ENCODE data around the gene HEG1. TPM values are rescaled to one million over a fixed set of nuclear protein-coding genes. Genes with fewer than 3 reads are reported as not detected.

HEG1 gene
- total and polyA plus RNA-seq, 2 of the 13 experiments (the other 11 are each of a cell fraction or from before 2014, with no cell fraction given), result 10.7 to 18.2 TPM

DNA sequence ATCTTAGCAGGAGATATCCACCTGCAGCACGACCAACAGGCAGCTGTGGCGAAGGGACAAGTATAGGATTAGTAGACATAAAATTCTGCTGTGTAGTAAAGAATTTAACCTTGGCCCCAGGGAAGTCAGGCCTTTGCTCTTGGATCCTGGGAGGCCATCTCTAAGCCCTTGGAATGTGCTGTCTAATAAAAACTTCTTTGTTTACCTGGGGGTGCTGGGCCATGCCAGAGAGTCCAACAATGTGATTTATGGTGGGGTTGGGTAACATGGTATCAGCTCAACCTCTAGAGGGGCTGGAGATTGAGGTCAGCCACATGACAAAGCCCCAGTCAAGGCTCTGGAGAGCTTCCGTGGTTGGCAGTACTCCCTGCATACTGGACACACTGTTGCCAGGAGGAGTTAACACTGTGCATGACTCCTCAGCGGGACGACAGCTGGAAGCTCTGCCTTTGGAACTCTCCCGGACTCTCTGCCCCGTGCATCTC is 52.4 kb downstream of the HEG1 start (continued):
- peak; percentile 97 for TF ChIP-seq RXRA (CRISPR knock-in tag; IDR thresholded peaks at IDR 0.05)
- TF ChIP-seq ZNF138 (CRISPR knock-in tag; IDR thresholded peaks at IDR 0.05; ENCODE audit: low read depth), result 0 out of 2 replicates have a peak, but pooled peaks have one; percentile 54
- TF ChIP-seq NFE2 (CRISPR knock-in tag; IDR thresholded peaks at IDR 0.05), result no peak
- peak; percentile 97 for TF ChIP-seq NCOA2 (CRISPR knock-in tag; IDR thresholded peaks at IDR 0.05)
- TF ChIP-seq, protein P1, sequence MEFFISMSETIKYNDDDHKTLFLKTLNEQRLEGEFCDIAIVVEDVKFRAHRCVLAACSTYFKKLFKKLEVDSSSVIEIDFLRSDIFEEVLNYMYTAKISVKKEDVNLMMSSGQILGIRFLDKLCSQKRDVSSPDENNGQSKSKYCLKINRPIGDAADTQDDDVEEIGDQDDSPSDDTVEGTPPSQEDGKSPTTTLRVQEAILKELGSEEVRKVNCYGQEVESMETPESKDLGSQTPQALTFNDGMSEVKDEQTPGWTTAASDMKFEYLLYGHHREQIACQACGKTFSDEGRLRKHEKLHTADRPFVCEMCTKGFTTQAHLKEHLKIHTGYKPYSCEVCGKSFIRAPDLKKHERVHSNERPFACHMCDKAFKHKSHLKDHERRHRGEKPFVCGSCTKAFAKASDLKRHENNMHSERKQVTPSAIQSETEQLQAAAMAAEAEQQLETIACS (CRISPR knock-in tag; IDR thresholded peaks at IDR 0.05), result no peak
- TF ChIP-seq, protein P2, sequence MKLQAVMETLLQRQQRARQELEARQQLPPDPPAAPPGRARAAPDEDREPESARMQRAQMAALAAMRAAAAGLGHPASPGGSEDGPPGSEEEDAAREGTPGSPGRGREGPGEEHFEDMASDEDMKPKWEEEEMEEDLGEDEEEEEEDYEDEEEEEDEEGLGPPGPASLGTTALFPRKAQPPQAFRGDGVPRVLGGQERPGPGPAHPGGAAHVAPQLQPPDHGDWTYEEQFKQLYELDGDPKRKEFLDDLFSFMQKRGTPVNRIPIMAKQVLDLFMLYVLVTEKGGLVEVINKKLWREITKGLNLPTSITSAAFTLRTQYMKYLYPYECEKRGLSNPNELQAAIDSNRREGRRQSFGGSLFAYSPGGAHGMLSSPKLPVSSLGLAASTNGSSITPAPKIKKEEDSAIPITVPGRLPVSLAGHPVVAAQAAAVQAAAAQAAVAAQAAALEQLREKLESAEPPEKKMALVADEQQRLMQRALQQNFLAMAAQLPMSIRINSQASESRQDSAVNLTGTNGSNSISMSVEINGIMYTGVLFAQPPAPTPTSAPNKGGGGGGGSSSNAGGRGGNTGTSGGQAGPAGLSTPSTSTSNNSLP (IDR thresholded peaks at IDR 0.05; ENCODE audit: low read depth, low read length), result peak; percentile 96
- TF ChIP-seq ZNF510 (CRISPR knock-in tag; IDR thresholded peaks at IDR 0.05; ENCODE audit: low read depth), result no peak
- no peak; the same call in 1 of the 2 replicates for TF ChIP-seq NFE2L1 (CRISPR knock-in tag; IDR thresholded peaks at IDR 0.05; ENCODE audit: borderline replicate concordance)
- TF ChIP-seq, protein P3, sequence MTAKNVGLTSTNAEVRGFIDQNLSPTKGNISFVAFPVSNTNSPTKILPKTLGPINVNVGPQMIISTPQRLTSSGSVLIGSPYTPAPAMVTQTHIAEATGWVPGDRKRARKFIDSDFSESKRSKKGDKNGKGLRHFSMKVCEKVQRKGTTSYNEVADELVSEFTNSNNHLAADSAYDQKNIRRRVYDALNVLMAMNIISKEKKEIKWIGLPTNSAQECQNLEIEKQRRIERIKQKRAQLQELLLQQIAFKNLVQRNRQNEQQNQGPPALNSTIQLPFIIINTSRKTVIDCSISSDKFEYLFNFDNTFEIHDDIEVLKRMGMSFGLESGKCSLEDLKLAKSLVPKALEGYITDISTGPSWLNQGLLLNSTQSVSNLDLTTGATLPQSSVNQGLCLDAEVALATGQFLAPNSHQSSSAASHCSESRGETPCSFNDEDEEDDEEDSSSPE (CRISPR knock-in tag; IDR thresholded peaks at IDR 0.05), result 0 out of 2 replicates have a peak, but pooled peaks have one; percentile 24
- TF ChIP-seq ONECUT2 (CRISPR knock-in tag; IDR thresholded peaks at IDR 0.05), result no peak
- TF ChIP-seq, protein P4, sequence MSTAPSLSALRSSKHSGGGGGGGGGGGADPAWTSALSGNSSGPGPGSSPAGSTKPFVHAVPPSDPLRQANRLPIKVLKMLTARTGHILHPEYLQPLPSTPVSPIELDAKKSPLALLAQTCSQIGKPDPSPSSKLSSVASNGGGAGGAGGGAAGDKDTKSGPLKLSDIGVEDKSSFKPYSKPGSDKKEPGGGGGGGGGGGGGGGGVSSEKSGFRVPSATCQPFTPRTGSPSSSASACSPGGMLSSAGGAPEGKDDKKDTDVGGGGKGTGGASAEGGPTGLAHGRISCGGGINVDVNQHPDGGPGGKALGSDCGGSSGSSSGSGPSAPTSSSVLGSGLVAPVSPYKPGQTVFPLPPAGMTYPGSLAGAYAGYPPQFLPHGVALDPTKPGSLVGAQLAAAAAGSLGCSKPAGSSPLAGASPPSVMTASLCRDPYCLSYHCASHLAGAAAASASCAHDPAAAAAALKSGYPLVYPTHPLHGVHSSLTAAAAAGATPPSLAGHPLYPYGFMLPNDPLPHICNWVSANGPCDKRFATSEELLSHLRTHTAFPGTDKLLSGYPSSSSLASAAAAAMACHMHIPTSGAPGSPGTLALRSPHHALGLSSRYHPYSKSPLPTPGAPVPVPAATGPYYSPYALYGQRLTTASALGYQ (CRISPR knock-in tag; IDR thresholded peaks at IDR 0.05), result peak; percentile 89; the same call in 1 of the 2 replicates
- no peak for TF ChIP-seq NPAS2 (CRISPR knock-in tag; IDR thresholded peaks at IDR 0.05; ENCODE audit: borderline replicate concordance)
- no peak; the same call in 1 of the 2 replicates for TF ChIP-seq RAD51 (IDR thresholded peaks at IDR 0.05; ENCODE audit: borderline replicate concordance)
- no peak for TF ChIP-seq ZNF737 (CRISPR knock-in tag; IDR thresholded peaks at IDR 0.05; ENCODE audit: borderline replicate concordance)
- TF ChIP-seq CHD4 (IDR thresholded peaks at IDR 0.05; ENCODE audit: borderline replicate concordance, low read length), result no peak
- TF ChIP-seq ZNF572 (CRISPR knock-in tag; IDR thresholded peaks at IDR 0.05), result no peak
- no peak for TF ChIP-seq ZNF674 (CRISPR knock-in tag; IDR thresholded peaks at IDR 0.05; ENCODE audit: low read depth)
- TF ChIP-seq ZC3H13 (CRISPR knock-in tag; IDR thresholded peaks at IDR 0.05), result no peak
- TF ChIP-seq ZNF350 (CRISPR knock-in tag; IDR thresholded peaks at IDR 0.05; ENCODE audit: borderline replicate concordance, low read depth), result peak; percentile 50; the same call in 1 of the 2 replicates
- TF ChIP-seq, protein P5, sequence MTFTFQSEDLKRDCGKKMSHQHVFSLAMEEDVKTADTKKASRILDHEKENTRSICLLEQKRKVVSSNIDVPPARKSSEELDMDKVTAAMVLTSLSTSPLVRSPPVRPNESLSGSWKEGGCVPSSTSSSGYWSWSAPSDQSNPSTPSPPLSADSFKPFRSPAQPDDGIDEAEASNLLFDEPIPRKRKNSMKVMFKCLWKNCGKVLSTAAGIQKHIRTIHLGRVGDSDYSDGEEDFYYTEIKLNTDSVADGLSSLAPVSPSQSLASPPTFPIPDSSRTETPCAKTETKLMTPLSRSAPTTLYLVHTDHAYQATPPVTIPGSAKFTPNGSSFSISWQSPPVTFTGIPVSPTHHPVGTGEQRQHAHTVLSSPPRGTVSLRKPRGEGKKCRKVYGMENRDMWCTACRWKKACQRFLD (CRISPR knock-in tag; IDR thresholded peaks at IDR 0.05; ENCODE audit: borderline replicate concordance), result no peak
- TF ChIP-seq PHF5A (CRISPR knock-in tag; IDR thresholded peaks at IDR 0.05; ENCODE audit: low read depth, unreplicated experiment), result no peak
- no peak for TF ChIP-seq ZNF703 (CRISPR knock-in tag; IDR thresholded peaks at IDR 0.05; ENCODE audit: borderline replicate concordance)
- TF ChIP-seq XBP1 (CRISPR knock-in tag; IDR thresholded peaks at IDR 0.05), result no peak

All from HepG2 (cell line).